Keratinocyte (primary cell): ENCODE measurements around the gene ADARB2. TPM values are rescaled to one million over a fixed set of nuclear protein-coding genes. Genes with fewer than 3 reads are reported as not detected.

Experiments used
- DNase-seq: peaks from one replicate; pipeline ENCODE4 v3.0.0-alpha.2; 2011; ENCODE audit warnings: low read depth, missing footprints, low spot score
- FAIRE-seq: peaks from 2 replicates; lab custom pipeline; 2011; peaks lifted over from hg19 to GRCh38; lab: Jason Lieb, UNC
- H2AFZ ChIP-seq: 2 replicates; pipeline ENCODE4 v1.6.0; 2012; ENCODE audit warnings: low read length, control low read depth, inconsistent platforms; ENCODE audit not compliant: control insufficient read depth
- H3K27ac ChIP-seq: 2 replicates; pipeline ENCODE4 v1.5.1; 2011; ENCODE audit warnings: low read length; ENCODE audit not compliant: control insufficient read depth, insufficient read depth
- H3K27me3 ChIP-seq: 3 replicates; pipeline ENCODE4 v1.6.0; 2011; ENCODE audit warnings: low read length; ENCODE audit not compliant: control insufficient read depth, insufficient read depth; ENCODE audit errors: extremely low read depth
- H3K36me3 ChIP-seq, 2 experiments: 2 replicates in 1 of 2; 3 replicates in 1 of 2; pipeline ENCODE4 v1.5.1; 2011; ENCODE audit warnings: low read length in 2 of 2, mild to moderate bottlenecking in 1 of 2; ENCODE audit not compliant: control insufficient read depth in 2 of 2, insufficient read depth in 2 of 2; ENCODE audit errors: extremely low read depth in 1 of 2
- H3K4me1 ChIP-seq: 3 replicates; pipeline ENCODE4 v1.5.1; 2011; ENCODE audit warnings: low read length; ENCODE audit not compliant: control insufficient read depth, insufficient read depth; ENCODE audit errors: extremely low read depth
- H3K4me2 ChIP-seq: 3 replicates; pipeline ENCODE4 v1.6.0; 2011; ENCODE audit warnings: low read depth, low read length; ENCODE audit not compliant: control insufficient read depth, insufficient read depth; ENCODE audit errors: extremely low read depth
- H3K4me3 ChIP-seq, 3 experiments: fragments of 200-600 bp in 1 of 3; sonication (generic) in 1 of 3; 2 replicates in 2 of 3; 3 replicates in 1 of 3; pipeline ENCODE4 v1.5.1; 2011 to 2016; ENCODE audit warnings: low read length in 3 of 3, mild to moderate bottlenecking in 3 of 3, control low read depth in 2 of 3, inconsistent platforms in 1 of 3, low read depth in 1 of 3, mixed read lengths in 1 of 3, mixed run types in 1 of 3, moderate library complexity in 1 of 3; ENCODE audit not compliant: control insufficient read depth in 2 of 3, insufficient read depth in 2 of 3; ENCODE audit errors: extremely low read depth in 1 of 3
- H3K79me2 ChIP-seq: 2 replicates; pipeline ENCODE4 v1.6.0; 2012; ENCODE audit warnings: low read length; ENCODE audit not compliant: control insufficient read depth, insufficient read depth
- H3K9ac ChIP-seq: 3 replicates; pipeline ENCODE4 v1.6.0; 2011; ENCODE audit warnings: low read length; ENCODE audit not compliant: control insufficient read depth, insufficient read depth; ENCODE audit errors: extremely low read depth
- H3K9me1 ChIP-seq: 3 replicates; pipeline ENCODE4 v1.6.0; 2011; ENCODE audit warnings: low read length; ENCODE audit not compliant: control insufficient read depth, insufficient read depth; ENCODE audit errors: extremely low read depth
- H3K9me3 ChIP-seq: 2 replicates; pipeline ENCODE4 v1.5.1; 2012; ENCODE audit warnings: low read depth, low read length; ENCODE audit not compliant: control insufficient read depth
- H4K20me1 ChIP-seq: 3 replicates; pipeline ENCODE4 v1.6.0; 2011; ENCODE audit warnings: low read length; ENCODE audit not compliant: control insufficient read depth, insufficient read depth; ENCODE audit errors: extremely low read depth
- CTCF ChIP-seq, 3 experiments: IDR thresholded peaks in 1 of 3; conservative IDR thresholded peaks in 1 of 3; optimal IDR thresholded peaks in 1 of 3; 2 replicates in 2 of 3; 3 replicates in 1 of 3; pipeline versions ENCODE3 to v1.5.1; 2011; ENCODE audit warnings: low read length in 3 of 3, mild to moderate bottlenecking in 3 of 3, moderate library complexity in 2 of 3, control low read depth in 1 of 3, inconsistent platforms in 1 of 3; ENCODE audit not compliant: insufficient read depth in 2 of 3; ENCODE audit errors: extremely low read depth in 1 of 3
- EZH2 ChIP-seq: IDR thresholded peaks from one replicate; pipeline ENCODE4 v1.6.1; 2012; ENCODE audit warnings: inconsistent platforms, mild to moderate bottlenecking, low read length, moderate library complexity
- dilution Hi-C: fragments of 300-500 bp; cut with MboI; formaldehyde crosslinking; loops from one replicate; pipeline ENCODE4 v1.7.0; 2020; ENCODE audit warnings: low sequenced_read_pairs; ENCODE audit not compliant: extremely low pct_ligation_motif_present
- polyA plus RNA-seq, 5 experiments: library from polyadenylated mRNA; depleted of rRNA in 3 of 5; stranded (reverse) in 3 of 5; stranded (forward) in 1 of 5; unstranded in 1 of 5; fragments of >200 nt; gene quantifications; 1 replicate in 1 of 5; 2 replicates in 3 of 5; 3 replicates in 1 of 5; pipeline versions ENCODE4 v1.2.1 to v1.2.3, GENCODE V29; 2011 to 2012; ENCODE audit warnings: missing spikeins in 2 of 5, low read depth in 1 of 5, low replicate concordance in 1 of 5

The ADARB2 gene
- polyA plus RNA-seq, 1 donor (not counting 4 experiments of a cell fraction or from before 2014, with no cell fraction given): not detected

- no peak overlapping the region for H3K9ac ChIP-seq
- no peak overlapping the region for H3K4me2 ChIP-seq
- H3K27me3 ChIP-seq: no peaks in the 10 kb centered on the region
- FAIRE-seq (no peak), DNase-seq (no peak)
- no peak overlapping the region for H3K27ac ChIP-seq
- no peak overlapping the region for H2AFZ ChIP-seq
- no peaks in the 10 kb centered on the region for H3K4me1 ChIP-seq
- no peaks in the 10 kb centered on the region for H4K20me1 ChIP-seq
- no peaks in the 10 kb centered on the region for H3K36me3 ChIP-seq
- TF ChIP-seq EZH2 (no peak), CTCF (optimal IDR thresholded peaks at IDR 0.05 in 1 of 3, IDR thresholded peaks at IDR 0.05 in 1 of 3, conservative IDR thresholded peaks at IDR 0.05 in 1 of 3; ENCODE audit: extremely low read depth in 1 of 3, insufficient read depth in 2 of 3, low read length in 3 of 3) (no peak)
- H3K79me2 ChIP-seq: no peaks in the 10 kb centered on the region
- H3K9me1 ChIP-seq: no peaks in the 10 kb centered on the region
- peaks cover 29% of the 10 kb centered on the region for H3K9me3 ChIP-seq
- dilution Hi-C loops: no loop called here
- no peak overlapping the region for H3K4me3 ChIP-seq
Observed at GRCh38 chr10:1509011-1509530, 228.3 kb downstream of the ADARB2 start.

GRCh38 chr10:1508096-1508495 lies 229.2 kb downstream of the ADARB2 start:
- Histone ChIP-seq H3K4me3 (no peak overlapping the region), H3K36me3 (no peaks in the 10 kb centered on the region), H3K4me1 (no peaks in the 10 kb centered on the region), H3K27me3 (no peaks in the 10 kb centered on the region), H3K9me1 (no peaks in the 10 kb centered on the region), H3K9ac (no peak overlapping the region), H3K4me2 (no peak overlapping the region), H2AFZ (no peak overlapping the region), H3K27ac (no peak overlapping the region), H4K20me1 (no peaks in the 10 kb centered on the region), H3K79me2 (no peaks in the 10 kb centered on the region), H3K9me3 (peaks cover 30% of the 10 kb centered on the region)
- FAIRE-seq (no peak), DNase-seq (no peak)
- dilution Hi-C loops: no loop called here
- TF ChIP-seq EZH2 (no peak), CTCF (optimal IDR thresholded peaks at IDR 0.05 in 1 of 3, IDR thresholded peaks at IDR 0.05 in 1 of 3, conservative IDR thresholded peaks at IDR 0.05 in 1 of 3; ENCODE audit: extremely low read depth in 1 of 3, insufficient read depth in 2 of 3, low read length in 3 of 3) (no peak)
